ENCODE data around the gene PLCG1.
"Not testable (repeated sequence)": the region's sequence is repeated elsewhere in the genome, so short reads cannot be mapped to it uniquely, and the experiment has no call there.

PLCG1 gene

GRCh38 chr20:41136680-41137613 lies at the start of gene PLCG1:
Gene PLCG1 (plus strand): TSS chr20:41137543. CDS start chr20:41137642, 99 bp downstream.
- peak within 1 kb of the TSS; percentile 64 for H3K4me3 ChIP-seq (ENCODE audit: low read depth, low read length)
- DNase-seq (ENCODE audit: low read depth), result no peak

GRCh38 chr20:41087777-41088176 lies 49.6 kb upstream of the PLCG1 start:
- DNase-seq (ENCODE audit: low read depth), result no peak
- no peak overlapping the region for H3K4me3 ChIP-seq (ENCODE audit: low read depth, low read length)

- DNase-seq (ENCODE audit: low read depth), result no peak
- no peak overlapping the region for H3K4me3 ChIP-seq (ENCODE audit: low read depth, low read length)
Observed at GRCh38 chr20:41089555-41089954, 47.8 kb upstream of the PLCG1 start.

- no peak for DNase-seq (ENCODE audit: low read depth)
- H3K4me3 ChIP-seq (ENCODE audit: low read depth, low read length), result no peak overlapping the region
Observed at GRCh38 chr20:41091927-41092326, 45.4 kb upstream of the PLCG1 start.

GRCh38 chr20:41094353-41095055 lies 42.8 kb upstream of the PLCG1 start:
- H3K4me3 ChIP-seq (ENCODE audit: low read depth, low read length), result no peak overlapping the region
- DNase-seq (ENCODE audit: low read depth), result no peak

GRCh38 chr20:41095110-41095969 lies 42.0 kb upstream of the PLCG1 start:
- no peak for DNase-seq (ENCODE audit: low read depth)
- H3K4me3 ChIP-seq (ENCODE audit: low read depth, low read length), result no peak overlapping the region

GRCh38 chr20:41098703-41099250 lies 38.6 kb upstream of the PLCG1 start:
- no peak overlapping the region for H3K4me3 ChIP-seq (ENCODE audit: low read depth, low read length)
- DNase-seq (ENCODE audit: low read depth), result no peak

GRCh38 chr20:41100001-41100480 lies 37.3 kb upstream of the PLCG1 start:
- no peak overlapping the region for H3K4me3 ChIP-seq (ENCODE audit: low read depth, low read length)
- no peak for DNase-seq (ENCODE audit: low read depth)

GRCh38 chr20:41101660-41102059 lies 35.7 kb upstream of the PLCG1 start:
- no peak overlapping the region for H3K4me3 ChIP-seq (ENCODE audit: low read depth, low read length)
- DNase-seq (ENCODE audit: low read depth), result no peak

GRCh38 chr20:41108531-41108930 lies 28.8 kb upstream of the PLCG1 start:
- DNase-seq (ENCODE audit: low read depth), result no peak
- H3K4me3 ChIP-seq (ENCODE audit: low read depth, low read length), result no peak overlapping the region

GRCh38 chr20:41110012-41110411 lies 27.3 kb upstream of the PLCG1 start:
- no peak overlapping the region for H3K4me3 ChIP-seq (ENCODE audit: low read depth, low read length)
- no peak for DNase-seq (ENCODE audit: low read depth)

- DNase-seq (ENCODE audit: low read depth), result no peak
- H3K4me3 ChIP-seq (ENCODE audit: low read depth, low read length), result no peak overlapping the region
Observed at GRCh38 chr20:41110930-41111577, 26.3 kb upstream of the PLCG1 start.

- H3K4me3 ChIP-seq (ENCODE audit: low read depth, low read length), result no peak overlapping the region
- no peak for DNase-seq (ENCODE audit: low read depth)
Observed at GRCh38 chr20:41111578-41111951, 25.8 kb upstream of the PLCG1 start.

- H3K4me3 ChIP-seq (ENCODE audit: low read depth, low read length), result no peak overlapping the region
- no peak for DNase-seq (ENCODE audit: low read depth)
Observed at GRCh38 chr20:41116282-41116956, 20.9 kb upstream of the PLCG1 start.

- not testable (repeated sequence) for H3K4me3 ChIP-seq (ENCODE audit: low read depth, low read length); DNase-seq (ENCODE audit: low read depth)
Observed at GRCh38 chr20:41118159-41118558, 19.2 kb upstream of the PLCG1 start.

- no peak overlapping the region for H3K4me3 ChIP-seq (ENCODE audit: low read depth, low read length)
- DNase-seq (ENCODE audit: low read depth), result no peak
Observed at GRCh38 chr20:41118632-41119031, 18.7 kb upstream of the PLCG1 start.

GRCh38 chr20:41119614-41120561 lies 17.5 kb upstream of the PLCG1 start:
- DNase-seq (ENCODE audit: low read depth), result no peak
- H3K4me3 ChIP-seq (ENCODE audit: low read depth, low read length), result no peak overlapping the region
